Stomach (tissue), 9 donors: ENCODE results near the gene CRACR2B. TPM values are rescaled to one million over a fixed set of nuclear protein-coding genes. Genes with fewer than 3 reads are reported as not detected.
A peak's percentile ranks its signal among the peaks of the same experiment; 100 is the strongest.

Experiments used
- DNase-seq, 2 donors: peaks; one replicate each; pipeline versions ENCODE4 v3.0.0 to v3.0.0-alpha.2; 2013 to 2019
- H3K27ac ChIP-seq, 5 donors: fragments of 200-600 bp in 4 of 5; sonication (generic) in 4 of 5; one replicate each; pipeline ENCODE4 v1.5.1; 2013 to 2019; ENCODE audit warnings: mild to moderate bottlenecking in 1 of 5, moderate library complexity in 1 of 5
- H3K27me3 ChIP-seq, 3 donors: fragments of 200-600 bp; sonication (generic); one replicate each; pipeline ENCODE4 v1.5.1; 2017 to 2019; ENCODE audit warnings: mixed run types in 1 of 3
- H3K36me3 ChIP-seq, 4 donors: fragments of 200-600 bp; sonication (generic); 1 replicate in 3 of 4; 2 replicates in 1 of 4; pipeline ENCODE4 v1.5.1; 2016 to 2019
- H3K4me1 ChIP-seq, 4 donors: fragments of 200-600 bp; sonication (generic); one replicate each; pipeline ENCODE4 v1.5.1; 2016 to 2019
- H3K4me3 ChIP-seq, 4 donors: fragments of 200-600 bp; sonication (generic) in 3 of 4; one replicate each; pipeline ENCODE4 v1.5.1; 2016 to 2019; ENCODE audit warnings: mild to moderate bottlenecking in 1 of 4
- H3K9me3 ChIP-seq, 4 donors: fragments of 200-600 bp; sonication (generic); one replicate each; pipeline ENCODE4 v1.5.1; 2016 to 2019
- CTCF ChIP-seq, 7 experiments: fragments of 450-650 bp in 4 of 7; fragments of 200-600 bp in 3 of 7; sonication (generic) in 3 of 7; IDR thresholded peaks; one replicate each; pipeline ENCODE4 v1.5.1; 2016 to 2019; ENCODE audit warnings: antibody characterized with exemption in 7 of 7, control low read depth in 2 of 7, mild to moderate bottlenecking in 1 of 7
- EP300 ChIP-seq: sonication (generic); formaldehyde crosslinking; IDR thresholded peaks from one replicate; pipeline ENCODE4 v1.6.1; 2017; ENCODE audit warnings: antibody characterized with exemption
- POLR2A ChIP-seq, 4 donors: fragments of 450-650 bp; IDR thresholded peaks; one replicate each; pipeline ENCODE4 v1.6.1; 2016; ENCODE audit warnings: antibody characterized with exemption in 4 of 4, control low read depth in 2 of 4, mild to moderate bottlenecking in 1 of 4, moderate library complexity in 1 of 4
- POLR2AphosphoS5 ChIP-seq, 3 donors: sonication (generic); formaldehyde crosslinking; IDR thresholded peaks; one replicate each; pipeline ENCODE4 v1.6.1; 2016; ENCODE audit warnings: antibody characterized with exemption in 3 of 3
- WGBS, 5 donors: extraction: QIAGEN DNeasy Blood & Tissue Kit in 3 of 5; methylation state at CpG; one replicate each; pipeline versions ENCODE4 v1.1.5 to v1.1.7; 2013 to 2018; 5-methylcytosine and 5-hydroxymethylcytosine counted together
- intact Hi-C: fragments of 100-400 bp; cut with DNase I; formaldehyde crosslinking; loops from one replicate; pipeline ENCODE4 v1.15.1; 2023; ENCODE audit warnings: low total_unique reads
- polyA plus RNA-seq, 3 donors: library from polyadenylated mRNA; stranded (reverse); fragments of 200-250 nt; gene quantifications; one replicate each; pipeline ENCODE4 v1.2.3, GENCODE V29; 2013
- total RNA-seq, 5 donors: library from RNA; depleted of rRNA; stranded (reverse); fragments of >200 nt; gene quantifications; one replicate each; pipeline versions ENCODE4 v1.1.0 to v1.2.3, GENCODE V29; 2014 to 2016
- donor health status: healthy with polysubstance abuse.
- donor health status: Bipolar disorder and iron deficiency.
- donor health status: healthy.

Gene CRACR2B
- total and polyA plus RNA-seq, 8 donors = 12.7 to 556 (median 126) TPM

- H3K9me3 ChIP-seq = no peaks in the 10 kb centered on the region
- H3K36me3 ChIP-seq = peaks cover 3 to 59% (median 47%) of the 10 kb centered on the region in 4 donors
- 40 to 65% (median 55%) methylated on average over 19 to 24 of the region's 24 CpGs for WGBS, 5 donors
- TF ChIP-seq POLR2AphosphoS5 (IDR thresholded peaks at IDR 0.05) (no peak), POLR2A (IDR thresholded peaks at IDR 0.05) (no peak), CTCF (IDR thresholded peaks at IDR 0.05) (no peak), EP300 (no peak)
- peak in 1 of 2 donors; percentile 58 for DNase-seq
- H3K4me1 ChIP-seq = peaks cover 11 to 38% (median 31%) of the 10 kb centered on the region in 4 donors
- intact Hi-C loops = no loop called here
- H3K4me3 ChIP-seq = no peak overlapping the region
- no peak overlapping the region for H3K27ac ChIP-seq
- no peaks in the 10 kb centered on the region for H3K27me3 ChIP-seq
Measured at GRCh38 chr11:863023-863909, 35.5 kb downstream of the CRACR2B start.

- whole genome bisulfite sequencing, 5 donors = 81 to 90% (median 87%) methylated on average over 19 to 31 of the region's 31 CpGs
- intact Hi-C loops = no loop called here
- peaks cover 11 to 29% (median 27%) of the 10 kb centered on the region in 4 donors for H3K4me1 ChIP-seq
- no peak for TF ChIP-seq POLR2A (IDR thresholded peaks at IDR 0.05)
- TF ChIP-seq CTCF (IDR thresholded peaks at IDR 0.05) = no peak
- TF ChIP-seq POLR2AphosphoS5 (IDR thresholded peaks at IDR 0.05) = no peak
- TF ChIP-seq EP300 = no peak
- H3K27ac ChIP-seq = no peak overlapping the region
- H3K9me3 ChIP-seq = no peaks in the 10 kb centered on the region
- no peak overlapping the region for H3K4me3 ChIP-seq
- H3K36me3 ChIP-seq = peaks cover 3 to 68% (median 53%) of the 10 kb centered on the region in 4 donors
- DNase-seq = peak in 1 of 2 donors; percentile 22
- no peaks in the 10 kb centered on the region for H3K27me3 ChIP-seq
Measured at GRCh38 chr11:863910-864827, 36.5 kb downstream of the CRACR2B start.

- intact Hi-C loops = no loop called here
- H3K36me3 ChIP-seq = peaks cover 3 to 75% (median 60%) of the 10 kb centered on the region in 4 donors
Measured at GRCh38 chr11:864898-865297, 37.2 kb downstream of the CRACR2B start.

More at GRCh38 chr11:864898-865297, 37.2 kb downstream of the CRACR2B start:
- 77 to 94% (median 86%) methylated on average over 6 to 11 of the region's 11 CpGs for WGBS, 5 donors
- Histone ChIP-seq H3K27me3 (no peaks in the 10 kb centered on the region), H3K27ac (no peak overlapping the region), H3K4me3 (no peak overlapping the region), H3K4me1 (peaks cover 4 to 21% (median 20%) of the 10 kb centered on the region in 4 donors), H3K9me3 (no peaks in the 10 kb centered on the region)
- TF ChIP-seq POLR2A (IDR thresholded peaks at IDR 0.05) (no peak), POLR2AphosphoS5 (IDR thresholded peaks at IDR 0.05) (no peak), CTCF (IDR thresholded peaks at IDR 0.05) (no peak), EP300 (no peak)
- DNase-seq = no peak
